Loucy (cell line): ENCODE results near the gene FAT3.

Experiments
- H2AFZ ChIP-seq: fragments of 200-600 bp; sonication (generic); 2 replicates; pipeline ENCODE4 v1.6.0; 2016; ENCODE audit warnings: antibody characterized with exemption, mild to moderate bottlenecking, low read length, moderate library complexity
- H3F3A ChIP-seq: fragments of 200-600 bp; 2 replicates; pipeline ENCODE4 v1.6.0; 2016; ENCODE audit warnings: antibody characterized with exemption, low read depth, mild to moderate bottlenecking
- H3K27me3 ChIP-seq: fragments of 200-600 bp; sonication (generic); 2 replicates; pipeline ENCODE4 v1.6.1; 2014; ENCODE audit warnings: low read length, mild to moderate bottlenecking; ENCODE audit not compliant: insufficient read depth, poor library complexity, severe bottlenecking
- H3K36me3 ChIP-seq: fragments of 200-600 bp; sonication (generic); 2 replicates; pipeline ENCODE4 v1.6.1; 2016; ENCODE audit warnings: low read length; ENCODE audit not compliant: insufficient read depth
- H3K4me1 ChIP-seq: fragments of 200-600 bp; sonication (generic); 2 replicates; pipeline ENCODE4 v1.5.1; 2014; ENCODE audit warnings: low read length, mild to moderate bottlenecking; ENCODE audit not compliant: insufficient read depth, poor library complexity, severe bottlenecking
- H3K4me2 ChIP-seq: fragments of 200-600 bp; sonication (generic); 2 replicates; pipeline ENCODE4 v1.6.0; 2014; ENCODE audit warnings: antibody characterized with exemption, low read length, low read depth, mild to moderate bottlenecking; ENCODE audit not compliant: poor library complexity, severe bottlenecking
- H3K4me3 ChIP-seq: fragments of 200-600 bp; sonication (generic); 2 replicates; pipeline ENCODE4 v1.5.1; 2014; ENCODE audit warnings: low read length, mild to moderate bottlenecking, mixed read lengths; ENCODE audit not compliant: poor library complexity, severe bottlenecking
- H3K79me2 ChIP-seq: fragments of 200-600 bp; sonication (generic); 2 replicates; pipeline ENCODE4 v1.6.1; 2014; ENCODE audit warnings: low read length; ENCODE audit not compliant: insufficient read depth
- H3K9ac ChIP-seq: fragments of 200-600 bp; sonication (generic); 2 replicates; pipeline ENCODE4 v1.6.0; 2014; ENCODE audit warnings: mild to moderate bottlenecking, low read depth, low read length, moderate library complexity; ENCODE audit not compliant: poor library complexity, severe bottlenecking
- H3K9me2 ChIP-seq: fragments of 200-600 bp; sonication (generic); replicated peaks from 2 replicates; pipeline ENCODE4 v1.6.1; 2016; ENCODE audit warnings: low read depth, low read length, mixed read lengths
- H3K9me3 ChIP-seq: fragments of 200-600 bp; sonication (generic); 2 replicates; pipeline ENCODE4 v1.6.1; 2014; ENCODE audit warnings: mild to moderate bottlenecking, antibody characterized with exemption, low read length, low read depth; ENCODE audit not compliant: insufficient read depth
- H4K20me1 ChIP-seq: fragments of 200-600 bp; sonication (generic); 2 replicates; pipeline ENCODE4 v1.6.0; 2014; ENCODE audit warnings: antibody characterized with exemption, low read length, mild to moderate bottlenecking; ENCODE audit not compliant: insufficient read depth, poor library complexity, severe bottlenecking
- CTCF ChIP-seq: fragments of 200-600 bp; sonication (generic); conservative IDR thresholded peaks from 2 replicates; pipeline ENCODE4 v1.5.1; 2014; ENCODE audit warnings: mild to moderate bottlenecking, antibody characterized with exemption, low read length
- EZH2phosphoT487 ChIP-seq: fragments of 200-600 bp; IDR thresholded peaks from 2 replicates; pipeline ENCODE4 v1.6.1; 2018; ENCODE audit warnings: antibody characterized with exemption, mild to moderate bottlenecking, moderate library complexity, borderline replicate concordance

FAT3 gene

GRCh38 chr11:92253945-92254344 lies 29.3 kb downstream of the FAT3 start:
- no peaks in the 10 kb centered on the region for H3K36me3 ChIP-seq
- H3K9me2 ChIP-seq, result no peaks in the 10 kb centered on the region
- no peak overlapping the region for H3K9ac ChIP-seq
- H3K79me2 ChIP-seq, result no peaks in the 10 kb centered on the region
- H3K4me1 ChIP-seq, result no peaks in the 10 kb centered on the region
- H3K27me3 ChIP-seq, result no peaks in the 10 kb centered on the region
- no peaks in the 10 kb centered on the region for H3F3A ChIP-seq
- no peaks in the 10 kb centered on the region for H3K9me3 ChIP-seq
- H4K20me1 ChIP-seq, result no peaks in the 10 kb centered on the region
- no peak overlapping the region for H3K4me2 ChIP-seq
- TF ChIP-seq CTCF (no peak), EZH2phosphoT487 (no peak)
- no peak overlapping the region for H2AFZ ChIP-seq
- H3K4me3 ChIP-seq, result no peak overlapping the region

GRCh38 chr11:92257536-92257935 lies 32.9 kb downstream of the FAT3 start:
- Histone ChIP-seq H3K79me2 (no peaks in the 10 kb centered on the region), H3K4me2 (no peak overlapping the region), H4K20me1 (no peaks in the 10 kb centered on the region), H3K27me3 (no peaks in the 10 kb centered on the region), H3K36me3 (no peaks in the 10 kb centered on the region), H2AFZ (no peak overlapping the region), H3K9me2 (no peaks in the 10 kb centered on the region), H3K9me3 (no peaks in the 10 kb centered on the region), H3K4me1 (no peaks in the 10 kb centered on the region), H3K9ac (no peak overlapping the region), H3K4me3 (no peak overlapping the region), H3F3A (no peaks in the 10 kb centered on the region)
- TF ChIP-seq CTCF, result no peak

DNA sequence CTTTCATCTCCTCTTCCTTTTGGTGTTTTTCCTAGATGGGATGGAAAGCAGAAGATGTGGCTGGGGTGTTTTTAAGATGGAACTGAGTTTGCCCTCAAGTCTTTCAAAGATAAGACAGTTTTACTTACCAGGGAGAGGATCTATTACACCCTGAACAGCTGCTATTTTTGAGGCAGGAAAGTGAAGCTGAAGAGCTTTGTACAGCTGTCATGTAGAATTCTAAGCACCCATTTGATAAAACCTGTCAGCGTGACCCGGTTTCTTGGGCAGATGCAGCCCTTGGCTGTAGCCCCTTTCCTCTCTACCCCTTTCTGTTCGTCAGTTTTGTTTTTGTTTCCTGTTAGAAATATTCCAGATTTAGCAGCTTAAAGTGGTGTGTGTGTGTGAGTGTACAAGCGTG lies 35.2 kb downstream of the FAT3 start:
- H2AFZ ChIP-seq, result no peak overlapping the region; the same call in 1 of the 2 replicates
- H3K9me3 ChIP-seq, result no peaks in the 10 kb centered on the region
- H3K4me3 ChIP-seq, result no peak overlapping the region
- no peaks in the 10 kb centered on the region for H3K79me2 ChIP-seq
- H3K9me2 ChIP-seq, result no peaks in the 10 kb centered on the region
- H3K9ac ChIP-seq, result no peak overlapping the region
- no peaks in the 10 kb centered on the region for H3K36me3 ChIP-seq
- no peaks in the 10 kb centered on the region for H3K4me1 ChIP-seq
- no peaks in the 10 kb centered on the region for H3F3A ChIP-seq
- no peak overlapping the region for H3K4me2 ChIP-seq
- TF ChIP-seq CTCF, result no peak
- TF ChIP-seq EZH2phosphoT487, result no peak
- H3K27me3 ChIP-seq, result no peaks in the 10 kb centered on the region
- no peaks in the 10 kb centered on the region for H4K20me1 ChIP-seq
